Endothelial cell of umbilical vein (primary cell): Measurements from ENCODE around the gene LAX1. TPM values are rescaled to one million over a fixed set of nuclear protein-coding genes. Genes with fewer than 3 reads are reported as not detected.

Experiments used
- BruUV-seq: library from RNA; stranded (reverse); fragments of 400-500 nt; replicated peaks from 2 replicates; lab custom pipeline; 2021; lab: Mats Ljungman, UMichigan
- CTCF ChIA-PET: fragments of 300-600, 350-600 bp; sonication (Branson Sonifier 250); formaldehyde crosslinking; loops from one replicate; lab custom pipeline; 2021; ENCODE audit warnings: antibody characterized with exemption, inconsistent platforms; lab: Charles Lee
- POLR2A ChIA-PET: fragments of 300-600, 350-600 bp; sonication (Branson Sonifier 250); formaldehyde crosslinking; loops from one replicate; lab custom pipeline; 2021; ENCODE audit warnings: antibody characterized with exemption, inconsistent platforms; lab: Charles Lee
- DNase-seq: peaks from one replicate; pipeline ENCODE4 v3.0.0-alpha.2; 2011; ENCODE audit warnings: low read depth, low spot score
- FAIRE-seq: peaks from 2 replicates; lab custom pipeline; 2011; peaks lifted over from hg19 to GRCh38; lab: Jason Lieb, UNC
- H2AFZ ChIP-seq: 2 replicates; pipeline ENCODE4 v1.6.0; 2012; ENCODE audit warnings: low read depth, low read length, control low read depth, inconsistent platforms
- H3K27ac ChIP-seq: 2 replicates; pipeline ENCODE4 v1.5.1; 2011; ENCODE audit warnings: low read depth, mild to moderate bottlenecking, control low read depth, low read length, moderate library complexity; ENCODE audit not compliant: insufficient read depth
- H3K27me3 ChIP-seq, 2 experiments: 2 replicates each; pipeline versions ENCODE4 v1.6.0 to v1.6.1; 2011; ENCODE audit warnings: low read length in 2 of 2, mixed read lengths in 1 of 2; ENCODE audit not compliant: control insufficient read depth in 2 of 2, insufficient read depth in 2 of 2
- H3K36me3 ChIP-seq, 2 experiments: 2 replicates in 1 of 2; 3 replicates in 1 of 2; pipeline ENCODE4 v1.5.1; 2011; ENCODE audit warnings: low read length in 2 of 2, mild to moderate bottlenecking in 1 of 2, moderate library complexity in 1 of 2; ENCODE audit not compliant: control insufficient read depth in 2 of 2, insufficient read depth in 2 of 2; ENCODE audit errors: extremely low read depth in 1 of 2
- H3K4me1 ChIP-seq: 3 replicates; pipeline ENCODE4 v1.5.1; 2011; ENCODE audit warnings: mild to moderate bottlenecking, low read length; ENCODE audit not compliant: control insufficient read depth, insufficient read depth; ENCODE audit errors: extremely low read depth
- H3K4me2 ChIP-seq: 2 replicates; pipeline ENCODE4 v1.6.1; 2011; ENCODE audit warnings: low read length, control low read depth, mixed read lengths; ENCODE audit not compliant: insufficient read depth
- H3K4me3 ChIP-seq, 3 experiments: fragments of 200-600 bp in 1 of 3; sonication (generic), shearing (Covaris generic) in 1 of 3; replicated peaks in 1 of 3; 2 replicates each; pipeline ENCODE4 v1.5.1; 2011 to 2016; ENCODE audit warnings: control low read depth in 3 of 3, low read length in 3 of 3, mild to moderate bottlenecking in 2 of 3, inconsistent platforms in 1 of 3, low read depth in 1 of 3, moderate library complexity in 1 of 3; ENCODE audit not compliant: insufficient read depth in 1 of 3
- H3K79me2 ChIP-seq: 2 replicates; pipeline ENCODE4 v1.6.0; 2012; ENCODE audit warnings: low read length, inconsistent platforms; ENCODE audit not compliant: control insufficient read depth, insufficient read depth
- H3K9ac ChIP-seq: replicated peaks from 2 replicates; pipeline ENCODE3; 2011; ENCODE audit warnings: low read length, control low read depth; ENCODE audit not compliant: insufficient read depth; ENCODE audit errors: extremely low read depth
- H3K9me1 ChIP-seq: replicated peaks from 3 replicates; pipeline ENCODE4 v1.6.0; 2011; ENCODE audit warnings: mild to moderate bottlenecking, low read length; ENCODE audit not compliant: control insufficient read depth, insufficient read depth; ENCODE audit errors: extremely low read depth
- H3K9me3 ChIP-seq: replicated peaks from 2 replicates; pipeline ENCODE4 v1.5.1; 2012; ENCODE audit warnings: low read length, inconsistent platforms; ENCODE audit not compliant: control insufficient read depth, insufficient read depth
- H4K20me1 ChIP-seq: replicated peaks from 2 replicates; pipeline ENCODE3; 2011; ENCODE audit warnings: mild to moderate bottlenecking, low read length; ENCODE audit not compliant: control insufficient read depth, insufficient read depth; ENCODE audit errors: extremely low read depth
- POLR2AphosphoS5 ChIP-seq: IDR thresholded peaks from 2 replicates; pipeline ENCODE4 v1.6.1; 2012; ENCODE audit warnings: low read depth, mild to moderate bottlenecking, control low read depth, low read length, moderate library complexity; ENCODE audit not compliant: insufficient read depth
- dilution Hi-C: fragments of 300-500 bp; cut with MboI; formaldehyde crosslinking; loops from one replicate; pipeline ENCODE4 v1.15.0; 2019; ENCODE audit warnings: low sequenced_read_pairs; ENCODE audit not compliant: extremely low pct_ligation_motif_present
- intact Hi-C: fragments of 100-400 bp; cut with micrococcal nuclease; formaldehyde crosslinking; loops from one replicate; pipeline ENCODE4 v1.10.0; 2022
- polyA plus RNA-seq, 4 experiments: library from polyadenylated mRNA; depleted of rRNA in 3 of 4; stranded (reverse) in 3 of 4; unstranded in 1 of 4; fragments of >200 nt; gene quantifications; 2 replicates each; pipeline versions ENCODE4 v1.2.1 to v1.2.3, GENCODE V29; 2011 to 2012; ENCODE audit warnings: missing spikeins in 1 of 4
- total RNA-seq: library from RNA; stranded (reverse); gene quantifications from 2 replicates; pipeline ENCODE4 v1.2.3, GENCODE V29; 2021
- TF ChIP-seq, protein P1 (sequence below), 2 donors: IDR thresholded peaks; 1 replicate in 1 of 2; 2 replicates in 1 of 2; pipeline ENCODE4 v1.5.1; 2011; ENCODE audit warnings: low read length in 2 of 2, mild to moderate bottlenecking in 2 of 2, moderate library complexity in 2 of 2, control low read depth in 1 of 2, inconsistent platforms in 1 of 2, low read depth in 1 of 2; ENCODE audit not compliant: insufficient read depth in 1 of 2; ENCODE audit errors: extremely low read depth in 1 of 2

LAX1 gene
- total and polyA plus RNA-seq, 2 donors (not counting 3 experiments of a cell fraction or from before 2014, with no cell fraction given) = not detected

DNA sequence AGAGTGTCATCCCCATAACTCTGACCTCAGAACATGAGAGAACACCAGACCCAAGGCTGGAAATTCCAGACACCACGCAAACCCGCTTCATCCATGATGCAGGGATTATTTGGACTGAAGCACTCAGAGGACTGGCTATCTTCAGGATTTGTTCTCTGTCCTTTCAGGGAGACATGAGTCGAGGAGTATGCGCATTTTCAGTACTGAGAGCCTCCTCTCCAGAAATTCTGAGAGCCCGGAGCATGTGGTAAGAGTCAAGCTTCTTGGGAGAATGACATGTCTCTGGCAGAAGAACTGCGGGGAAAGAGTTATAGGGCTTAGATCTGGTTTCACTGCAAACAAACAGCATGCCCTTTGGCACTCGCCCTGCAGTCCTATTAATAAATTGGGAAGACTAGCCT lies 6.9 kb downstream of the LAX1 start:
- H3K4me3 ChIP-seq = no peak overlapping the region
- ChIA-PET CTCF (interaction anchor here (1.2 kb wide), 1 partner anchor 9 kb away, joined by 4 read pairs; no protein-coding TSS in a partner anchor), POLR2A (no interaction called here)
- H3K4me2 ChIP-seq = no peak overlapping the region
- H3K36me3 ChIP-seq = no peaks in the 10 kb centered on the region
- intact Hi-C loops = no loop called here
- no peaks in the 10 kb centered on the region for H4K20me1 ChIP-seq
- dilution Hi-C loops = no loop called here
- H3K79me2 ChIP-seq = no peaks in the 10 kb centered on the region
- peaks cover 3% of the 10 kb centered on the region for H3K4me1 ChIP-seq
- no peaks in the 10 kb centered on the region for H3K9me1 ChIP-seq
- FAIRE-seq (no peak), DNase-seq (no peak)
- H3K9ac ChIP-seq = no peak overlapping the region
- no peak overlapping the region for H3K27ac ChIP-seq
- H2AFZ ChIP-seq = no peak overlapping the region
- no TSS peak for BruUV-seq
- H3K27me3 ChIP-seq = no peaks in the 10 kb centered on the region
- no peaks in the 10 kb centered on the region for H3K9me3 ChIP-seq
- TF ChIP-seq, protein P1, sequence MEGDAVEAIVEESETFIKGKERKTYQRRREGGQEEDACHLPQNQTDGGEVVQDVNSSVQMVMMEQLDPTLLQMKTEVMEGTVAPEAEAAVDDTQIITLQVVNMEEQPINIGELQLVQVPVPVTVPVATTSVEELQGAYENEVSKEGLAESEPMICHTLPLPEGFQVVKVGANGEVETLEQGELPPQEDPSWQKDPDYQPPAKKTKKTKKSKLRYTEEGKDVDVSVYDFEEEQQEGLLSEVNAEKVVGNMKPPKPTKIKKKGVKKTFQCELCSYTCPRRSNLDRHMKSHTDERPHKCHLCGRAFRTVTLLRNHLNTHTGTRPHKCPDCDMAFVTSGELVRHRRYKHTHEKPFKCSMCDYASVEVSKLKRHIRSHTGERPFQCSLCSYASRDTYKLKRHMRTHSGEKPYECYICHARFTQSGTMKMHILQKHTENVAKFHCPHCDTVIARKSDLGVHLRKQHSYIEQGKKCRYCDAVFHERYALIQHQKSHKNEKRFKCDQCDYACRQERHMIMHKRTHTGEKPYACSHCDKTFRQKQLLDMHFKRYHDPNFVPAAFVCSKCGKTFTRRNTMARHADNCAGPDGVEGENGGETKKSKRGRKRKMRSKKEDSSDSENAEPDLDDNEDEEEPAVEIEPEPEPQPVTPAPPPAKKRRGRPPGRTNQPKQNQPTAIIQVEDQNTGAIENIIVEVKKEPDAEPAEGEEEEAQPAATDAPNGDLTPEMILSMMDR (IDR thresholded peaks at IDR 0.05; ENCODE audit: extremely low read depth in 1 of 2, insufficient read depth in 1 of 2, low read depth in 1 of 2, low read length in 2 of 2) = no peak
- no peak for TF ChIP-seq POLR2AphosphoS5

DNA sequence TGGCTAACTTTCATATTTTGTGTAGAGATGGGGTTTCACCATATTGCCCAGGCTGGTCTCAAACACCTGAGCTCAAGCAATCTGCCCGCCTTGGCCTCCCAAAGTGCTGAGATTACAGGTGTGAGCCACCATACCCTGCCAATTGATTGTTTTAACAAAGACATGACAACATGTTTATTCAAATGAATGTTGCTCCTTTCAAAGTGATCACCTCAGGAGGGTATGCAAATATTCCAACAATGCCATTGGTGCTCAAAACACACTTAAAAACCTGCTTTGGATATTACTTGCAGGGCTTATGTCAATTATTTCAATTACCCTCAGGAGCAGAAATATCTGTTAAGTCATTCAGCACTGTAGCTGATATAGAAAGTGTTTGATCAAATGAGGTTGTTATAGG lies 7.9 kb downstream of the LAX1 start:
- BruUV-seq = no TSS peak
- CTCF ChIA-PET = no interaction called here
- Histone ChIP-seq H3K4me3 (no peak overlapping the region), H3K79me2 (no peaks in the 10 kb centered on the region), H3K27me3 (no peaks in the 10 kb centered on the region), H4K20me1 (no peaks in the 10 kb centered on the region), H3K27ac (no peak overlapping the region), H3K4me1 (peaks cover 3% of the 10 kb centered on the region), H3K9me1 (no peaks in the 10 kb centered on the region), H2AFZ (no peak overlapping the region), H3K9ac (no peak overlapping the region), H3K9me3 (no peaks in the 10 kb centered on the region), H3K4me2 (no peak overlapping the region), H3K36me3 (no peaks in the 10 kb centered on the region)
- POLR2A ChIA-PET = no interaction called here
- no peak for DNase-seq
- FAIRE-seq = no peak
- dilution Hi-C loops = no loop called here
- TF ChIP-seq, protein P1 (IDR thresholded peaks at IDR 0.05; ENCODE audit: extremely low read depth in 1 of 2, insufficient read depth in 1 of 2, low read depth in 1 of 2, low read length in 2 of 2) = no peak
- intact Hi-C loops = no loop called here
